ENCODE results near the gene FAM20C.

GRCh38 chr7:143811-144453, 48.4 kb upstream of the FAM20C start:
- TF ChIP-seq CTCF (IDR thresholded peaks at IDR 0.05): no peak
- TF ChIP-seq POLR2AphosphoS5 (IDR thresholded peaks at IDR 0.05): no peak
- no peak for TF ChIP-seq EP300 (IDR thresholded peaks at IDR 0.05)
- no peak for TF ChIP-seq POLR2A (IDR thresholded peaks at IDR 0.05)

Data from gastroesophageal sphincter (tissue), 3 donors.